OCI-LY7 (cell line): ENCODE measurements around the gene VPS13C.

ENCODE experiments used
- CTCF ChIP-seq: fragments of 200-600 bp; sonication (generic); conservative IDR thresholded peaks from 2 replicates; pipeline ENCODE4 v1.5.1; 2014; ENCODE audit warnings: mild to moderate bottlenecking, antibody characterized with exemption, low read length, moderate library complexity, mixed read lengths
- EZH2phosphoT487 ChIP-seq: fragments of 200-600 bp; sonication (generic); IDR thresholded peaks from 2 replicates; pipeline ENCODE4 v1.6.1; 2018; ENCODE audit warnings: low read depth, borderline replicate concordance, mild to moderate bottlenecking, mixed run types, antibody characterized with exemption, low read length, moderate library complexity, mixed read lengths

DNA sequence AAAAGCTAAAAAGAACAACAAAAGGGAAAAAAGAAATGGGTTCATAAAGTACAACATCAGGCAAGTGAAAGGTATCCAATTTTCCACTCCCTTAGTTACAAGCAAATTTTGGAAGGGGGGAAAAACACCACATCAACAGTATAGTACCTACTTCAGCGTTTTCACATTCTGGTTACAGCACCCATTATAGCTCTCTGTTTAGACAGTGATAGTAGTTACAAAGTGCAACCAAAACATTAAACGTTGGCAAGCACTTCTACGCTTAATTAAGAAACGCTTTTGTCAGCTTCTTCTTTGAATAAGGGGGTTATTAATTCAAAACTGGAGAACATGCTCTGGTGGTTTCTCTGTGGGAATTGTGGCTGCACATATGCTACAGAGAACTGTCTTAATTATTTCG lies 180.2 kb downstream of the VPS13C start:
- TF ChIP-seq CTCF (no peak), EZH2phosphoT487 (no peak)
